CD4-positive, alpha-beta memory T cell (primary cell): ENCODE measurements around the gene LCK. TPM values are rescaled to one million over a fixed set of nuclear protein-coding genes. Genes with fewer than 3 reads are reported as not detected.

ENCODE experiments used
- CTCF ChIA-PET: fragments of 350-600 bp; sonication (Branson Sonifier 250); formaldehyde crosslinking; loops from one replicate; lab custom pipeline; 2021; ENCODE audit warnings: inconsistent platforms; ENCODE audit not compliant: partially characterized antibody; lab: Charles Lee
- POLR2A ChIA-PET: fragments of 350-600 bp; sonication (Branson Sonifier 250); formaldehyde crosslinking; loops from one replicate; lab custom pipeline; 2021; ENCODE audit not compliant: partially characterized antibody; lab: Charles Lee
- DNase-seq, 5 donors: peaks; one replicate each; pipeline versions ENCODE4 v3.0.0 to v3.0.0-alpha.2; 2020 to 2022; ENCODE audit warnings: mixed read lengths in 1 of 5
- H3K27ac ChIP-seq: one replicate; pipeline ENCODE4 v1.7.0; 2013; ENCODE audit warnings: low read depth, low read length
- H3K27me3 ChIP-seq: 2 replicates; pipeline ENCODE4 v1.7.0; 2013; ENCODE audit warnings: mild to moderate bottlenecking, low read length, moderate library complexity; ENCODE audit not compliant: insufficient read depth
- H3K36me3 ChIP-seq: 2 replicates; pipeline ENCODE4 v1.7.0; 2013; ENCODE audit warnings: mild to moderate bottlenecking, low read length, moderate library complexity; ENCODE audit not compliant: insufficient read depth
- H3K4me1 ChIP-seq: 2 replicates; pipeline ENCODE4 v1.7.0; 2013; ENCODE audit warnings: mild to moderate bottlenecking, low read length, moderate library complexity; ENCODE audit not compliant: insufficient read depth
- H3K4me3 ChIP-seq, 2 donors: one replicate each; pipeline ENCODE4 v1.7.0; 2013; ENCODE audit warnings: low read length in 2 of 2, mild to moderate bottlenecking in 1 of 2
- H3K9me3 ChIP-seq, 2 donors: one replicate each; pipeline ENCODE4 v1.7.0; 2013; ENCODE audit warnings: low read length in 2 of 2, control low read depth in 1 of 2; ENCODE audit not compliant: control insufficient read depth in 1 of 2
- H3K27ac Mint-ChIP-seq, 7 donors: one replicate each; pipeline ENCODE4 v1.8.0; 2020 to 2021; ENCODE audit warnings: mixed read lengths in 7 of 7, mild to moderate bottlenecking in 6 of 7, inconsistent platforms in 3 of 7, moderate library complexity in 3 of 7
- H3K27me3 Mint-ChIP-seq, 2 donors: one replicate each; pipeline ENCODE4 v1.8.0; 2020 to 2021; ENCODE audit warnings: mixed read lengths in 2 of 2
- H3K36me3 Mint-ChIP-seq, 2 donors: one replicate each; pipeline ENCODE4 v1.8.0; 2020 to 2021; ENCODE audit warnings: mixed read lengths in 2 of 2, inconsistent platforms in 1 of 2, mild to moderate bottlenecking in 1 of 2
- H3K4me1 Mint-ChIP-seq, 4 donors: one replicate each; pipeline ENCODE4 v1.8.0; 2020 to 2021; ENCODE audit warnings: mixed read lengths in 4 of 4, mild to moderate bottlenecking in 1 of 4
- H3K4me3 Mint-ChIP-seq, 8 donors: one replicate each; pipeline ENCODE4 v1.8.0; 2020 to 2021; ENCODE audit warnings: mixed read lengths in 8 of 8, mild to moderate bottlenecking in 7 of 8, moderate library complexity in 6 of 8, inconsistent platforms in 3 of 8
- H3K9me3 Mint-ChIP-seq, 8 donors: one replicate each; pipeline ENCODE4 v1.8.0; 2020 to 2021; ENCODE audit warnings: mixed read lengths in 8 of 8, mild to moderate bottlenecking in 5 of 8, inconsistent platforms in 3 of 8, moderate library complexity in 1 of 8
- intact Hi-C: fragments of 100-400 bp; cut with micrococcal nuclease; formaldehyde crosslinking; loops from one replicate; pipeline ENCODE4 v1.15.1; 2023
- polyA plus RNA-seq, 2 donors: library from polyadenylated mRNA; unstranded; fragments of 300-500 nt; fragmentation: Illumina TruSeq; gene quantifications; one replicate each; pipeline ENCODE4 v1.2.3, GENCODE V29; 2021
- total RNA-seq, 2 experiments: library from RNA; stranded (reverse); gene quantifications; one replicate each; pipeline ENCODE4 v1.2.3, GENCODE V29; 2021

The LCK gene
- total and polyA plus RNA-seq, 4 experiments from 2014 or later: 431 to 1,233 (median 608) TPM

GRCh38 chr1:32269744-32270143 lies 18.7 kb downstream of the LCK start:
- Mint-ChIP-seq H3K27ac (peak overlapping the region; percentile 57 to 98 (median 80)), H3K4me3 (peak overlapping the region in 5 of 8 donors; percentile 53 to 72 (median 58)), H3K27me3 (no peaks in the 10 kb centered on the region), H3K36me3 (peaks cover 22 to 47% of the 10 kb centered on the region in 2 donors), H3K9me3 (peaks cover 0 to 4% (median 0%) of the 10 kb centered on the region in 8 donors), H3K4me1 (peaks cover 52 to 78% (median 65%) of the 10 kb centered on the region in 4 donors)
- CTCF ChIA-PET: interaction anchor here (0.6 to 6.6 kb wide), 6 partner anchors 14 to 54 kb away, joined by 3 to 55 read pairs (median 6); partner anchors contain the start of gene LCK
- peaks cover 15% of the 10 kb centered on the region for H3K36me3 ChIP-seq
- H3K9me3 ChIP-seq: no peaks in the 10 kb centered on the region
- no peak overlapping the region for H3K27ac ChIP-seq
- intact Hi-C loops: no loop called here
- DNase-seq: no peak
- H3K4me1 ChIP-seq: peaks cover 83% of the 10 kb centered on the region
- no peaks in the 10 kb centered on the region for H3K27me3 ChIP-seq
- no peak overlapping the region for H3K4me3 ChIP-seq
- POLR2A ChIA-PET: interaction anchor here (0.7 to 25.8 kb wide), 6 partner anchors 20 to 75 kb away, joined by 3 to 819 read pairs (median 4); partner anchors contain the start of genes FAM167B and LCK

- CTCF ChIA-PET: interaction anchor here (0.7 to 2.0 kb wide), 7 partner anchors 8 to 32 kb away, joined by 3 to 15 read pairs (median 6); partner anchors contain the start of gene LCK
- DNase-seq: peak in 3 of 5 donors; percentile 38 to 59 (median 49)
- Mint-ChIP-seq H3K4me1 (peaks cover 42 to 63% (median 50%) of the 10 kb centered on the region in 4 donors), H3K27me3 (no peaks in the 10 kb centered on the region), H3K9me3 (peaks cover 0 to 3% (median 0%) of the 10 kb centered on the region in 8 donors), H3K27ac (peak overlapping the region; percentile 95 to 100 (median 97)), H3K4me3 (peak overlapping the region; percentile 82 to 89 (median 82)), H3K36me3 (peaks cover 26 to 64% of the 10 kb centered on the region in 2 donors)
- peak overlapping the region; percentile 5 to 36 for H3K4me3 ChIP-seq
- H3K27me3 ChIP-seq: no peaks in the 10 kb centered on the region
- POLR2A ChIA-PET: interaction anchor here (0.6 to 25.8 kb wide), 13 partner anchors 11 to 72 kb away, joined by 3 to 819 read pairs (median 7); partner anchors contain the start of genes CCDC28B, FAM167B, HDAC1 and LCK
- intact Hi-C loops: loop anchor here (1.0 to 2.0 kb wide), 3 partner anchors 8 to 32 kb away; no protein-coding TSS in a partner anchor
- peaks cover 61% of the 10 kb centered on the region for H3K4me1 ChIP-seq
- H3K9me3 ChIP-seq: no peaks in the 10 kb centered on the region
- peak overlapping the region; percentile 62 for H3K27ac ChIP-seq
- peaks cover 39% of the 10 kb centered on the region for H3K36me3 ChIP-seq
Observed at GRCh38 chr1:32272557-32273390, 21.7 kb downstream of the LCK start.

DNA sequence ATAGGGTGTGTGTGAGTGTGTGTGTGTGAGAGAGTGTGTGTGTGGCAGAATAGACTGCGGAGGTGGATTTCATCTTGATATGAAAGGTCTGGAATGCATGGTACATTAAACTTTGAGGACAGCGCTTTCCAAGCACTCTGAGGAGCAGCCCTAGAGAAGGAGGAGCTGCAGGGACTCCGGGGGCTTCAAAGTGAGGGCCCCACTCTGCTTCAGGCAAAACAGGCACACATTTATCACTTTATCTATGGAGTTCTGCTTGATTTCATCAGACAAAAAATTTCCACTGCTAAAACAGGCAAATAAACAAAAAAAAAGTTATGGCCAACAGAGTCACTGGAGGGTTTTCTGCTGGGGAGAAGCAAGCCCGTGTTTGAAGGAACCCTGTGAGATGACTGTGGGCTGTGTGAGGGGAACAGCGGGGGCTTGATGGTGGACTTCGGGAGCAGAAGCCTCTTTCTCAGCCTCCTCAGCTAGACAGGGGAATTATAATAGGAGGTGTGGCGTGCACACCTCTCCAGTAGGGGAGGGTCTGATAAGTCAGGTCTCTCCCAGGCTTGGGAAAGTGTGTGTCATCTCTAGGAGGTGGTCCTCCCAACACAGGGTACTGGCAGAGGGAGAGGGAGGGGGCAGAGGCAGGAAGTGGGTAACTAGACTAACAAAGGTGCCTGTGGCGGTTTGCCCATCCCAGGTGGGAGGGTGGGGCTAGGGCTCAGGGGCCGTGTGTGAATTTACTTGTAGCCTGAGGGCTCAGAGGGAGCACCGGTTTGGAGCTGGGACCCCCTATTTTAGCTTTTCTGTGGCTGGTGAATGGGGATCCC lies 22.5 kb downstream of the LCK start:
- peaks cover 61% of the 10 kb centered on the region for H3K4me1 ChIP-seq
- Mint-ChIP-seq H3K4me3 (peak overlapping the region; percentile 80 to 89 (median 82)), H3K9me3 (peaks cover 0 to 3% (median 0%) of the 10 kb centered on the region in 8 donors), H3K27ac (peak overlapping the region; percentile 95 to 100 (median 97)), H3K4me1 (peaks cover 44 to 63% (median 51%) of the 10 kb centered on the region in 4 donors), H3K36me3 (peaks cover 33 to 70% of the 10 kb centered on the region in 2 donors), H3K27me3 (no peaks in the 10 kb centered on the region)
- H3K9me3 ChIP-seq: no peaks in the 10 kb centered on the region
- ChIA-PET CTCF (interaction anchor here (1.3 to 2.1 kb wide), 5 partner anchors 9 to 58 kb away, joined by 4 to 12 read pairs (median 7); partner anchors contain the start of gene LCK), POLR2A (interaction anchor here (0.5 to 9.8 kb wide), 20 partner anchors 8 to 446 kb away, joined by 3 to 199 read pairs (median 5); partner anchors contain the start of genes CCDC28B, FAM167B, HDAC1 and LCK)
- H3K4me3 ChIP-seq: peak overlapping the region; percentile 5 to 36
- H3K27ac ChIP-seq: peak overlapping the region; percentile 62
- intact Hi-C loops: loop anchor here (1.0 to 2.0 kb wide), 3 partner anchors 18 to 33 kb away; no protein-coding TSS in a partner anchor
- DNase-seq: peak; percentile 80 to 98 (median 82)
- peaks cover 45% of the 10 kb centered on the region for H3K36me3 ChIP-seq
- no peaks in the 10 kb centered on the region for H3K27me3 ChIP-seq

DNA sequence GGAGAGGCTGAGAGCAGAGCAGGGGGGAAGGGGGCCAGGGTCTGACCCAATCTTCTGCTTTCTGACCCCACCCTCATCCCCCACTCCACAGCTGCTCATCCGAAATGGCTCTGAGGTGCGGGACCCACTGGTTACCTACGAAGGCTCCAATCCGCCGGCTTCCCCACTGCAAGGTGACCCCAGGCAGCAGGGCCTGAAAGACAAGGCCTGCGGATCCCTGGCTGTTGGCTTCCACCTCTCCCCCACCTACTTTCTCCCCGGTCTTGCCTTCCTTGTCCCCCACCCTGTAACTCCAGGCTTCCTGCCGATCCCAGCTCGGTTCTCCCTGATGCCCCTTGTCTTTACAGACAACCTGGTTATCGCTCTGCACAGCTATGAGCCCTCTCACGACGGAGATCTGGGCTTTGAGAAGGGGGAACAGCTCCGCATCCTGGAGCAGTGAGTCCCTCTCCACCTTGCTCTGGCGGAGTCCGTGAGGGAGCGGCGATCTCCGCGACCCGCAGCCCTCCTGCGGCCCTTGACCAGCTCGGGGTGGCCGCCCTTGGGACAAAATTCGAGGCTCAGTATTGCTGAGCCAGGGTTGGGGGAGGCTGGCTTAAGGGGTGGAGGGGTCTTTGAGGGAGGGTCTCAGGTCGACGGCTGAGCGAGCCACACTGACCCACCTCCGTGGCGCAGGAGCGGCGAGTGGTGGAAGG lies 23.7 kb downstream of the LCK start:
- H3K4me1 Mint-ChIP-seq: peaks cover 43 to 58% (median 47%) of the 10 kb centered on the region in 4 donors
- CTCF ChIA-PET: interaction anchor here (1.3 to 2.1 kb wide), 4 partner anchors 24 to 59 kb away, joined by 6 to 12 read pairs (median 7); partner anchors contain the start of gene LCK
- Histone ChIP-seq H3K36me3 (peaks cover 57% of the 10 kb centered on the region), H3K9me3 (no peaks in the 10 kb centered on the region), H3K27ac (peak overlapping the region; percentile 62), H3K27me3 (no peaks in the 10 kb centered on the region), H3K4me3 (peak overlapping the region in 1 of 2 donors; percentile 36), H3K4me1 (peaks cover 50% of the 10 kb centered on the region)
- POLR2A ChIA-PET: interaction anchor here (0.5 to 9.8 kb wide), 17 partner anchors 8 to 448 kb away, joined by 3 to 199 read pairs (median 5); partner anchors contain the start of genes CCDC28B, FAM167B, HDAC1 and LCK
- no peaks in the 10 kb centered on the region for H3K27me3 Mint-ChIP-seq
- peak overlapping the region; percentile 53 to 100 (median 96) for H3K27ac Mint-ChIP-seq
- H3K4me3 Mint-ChIP-seq: peak overlapping the region in 7 of 8 donors; percentile 52 to 89 (median 82)
- H3K36me3 Mint-ChIP-seq: peaks cover 43 to 79% of the 10 kb centered on the region in 2 donors
- no peak for DNase-seq
- peaks cover 0 to 3% (median 0%) of the 10 kb centered on the region in 8 donors for H3K9me3 Mint-ChIP-seq
- intact Hi-C loops: loop anchor here (1.0 kb wide), 1 partner anchor 17 kb away; no protein-coding TSS in a partner anchor

DNA sequence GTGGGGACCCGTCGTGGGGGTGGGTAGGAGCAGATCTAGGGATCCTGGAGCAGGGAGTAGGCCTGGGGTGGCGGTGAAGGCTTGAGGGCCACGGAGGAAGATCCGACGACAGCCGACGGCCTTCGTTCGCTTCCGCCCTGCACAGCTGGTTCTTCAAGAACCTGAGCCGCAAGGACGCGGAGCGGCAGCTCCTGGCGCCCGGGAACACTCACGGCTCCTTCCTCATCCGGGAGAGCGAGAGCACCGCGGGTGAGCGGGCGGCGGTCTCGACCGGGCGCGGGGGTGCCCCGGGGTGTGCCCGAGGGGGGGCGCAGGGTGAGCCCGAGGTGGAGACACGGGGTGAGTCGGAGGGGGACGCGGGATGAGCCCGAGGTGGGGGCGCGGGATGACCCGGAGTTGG lies 24.4 kb downstream of the LCK start:
- Histone ChIP-seq H3K36me3 (peaks cover 61% of the 10 kb centered on the region), H3K27ac (peak overlapping the region; percentile 62), H3K4me3 (no peak overlapping the region), H3K4me1 (peaks cover 46% of the 10 kb centered on the region), H3K27me3 (no peaks in the 10 kb centered on the region), H3K9me3 (no peaks in the 10 kb centered on the region)
- peaks cover 0 to 3% (median 0%) of the 10 kb centered on the region in 8 donors for H3K9me3 Mint-ChIP-seq
- DNase-seq: no peak
- H3K27me3 Mint-ChIP-seq: no peaks in the 10 kb centered on the region
- ChIA-PET POLR2A (interaction anchor here (1.5 to 9.8 kb wide), 5 partner anchors 10 to 35 kb away, joined by 3 to 199 read pairs (median 19); partner anchors contain the start of genes FAM167B, HDAC1 and LCK), CTCF (interaction anchor here (2.1 kb wide), 1 partner anchor 59 kb away, joined by 7 read pairs; no protein-coding TSS in a partner anchor)
- peaks cover 46 to 82% of the 10 kb centered on the region in 2 donors for H3K36me3 Mint-ChIP-seq
- peaks cover 40 to 53% (median 44%) of the 10 kb centered on the region in 4 donors for H3K4me1 Mint-ChIP-seq
- H3K27ac Mint-ChIP-seq: peak overlapping the region in 3 of 7 donors; percentile 51 to 86 (median 82)
- intact Hi-C loops: no loop called here
- no peak overlapping the region for H3K4me3 Mint-ChIP-seq
